ENCODE measurements around the gene RAF1.

- TF ChIP-seq, protein P1, sequence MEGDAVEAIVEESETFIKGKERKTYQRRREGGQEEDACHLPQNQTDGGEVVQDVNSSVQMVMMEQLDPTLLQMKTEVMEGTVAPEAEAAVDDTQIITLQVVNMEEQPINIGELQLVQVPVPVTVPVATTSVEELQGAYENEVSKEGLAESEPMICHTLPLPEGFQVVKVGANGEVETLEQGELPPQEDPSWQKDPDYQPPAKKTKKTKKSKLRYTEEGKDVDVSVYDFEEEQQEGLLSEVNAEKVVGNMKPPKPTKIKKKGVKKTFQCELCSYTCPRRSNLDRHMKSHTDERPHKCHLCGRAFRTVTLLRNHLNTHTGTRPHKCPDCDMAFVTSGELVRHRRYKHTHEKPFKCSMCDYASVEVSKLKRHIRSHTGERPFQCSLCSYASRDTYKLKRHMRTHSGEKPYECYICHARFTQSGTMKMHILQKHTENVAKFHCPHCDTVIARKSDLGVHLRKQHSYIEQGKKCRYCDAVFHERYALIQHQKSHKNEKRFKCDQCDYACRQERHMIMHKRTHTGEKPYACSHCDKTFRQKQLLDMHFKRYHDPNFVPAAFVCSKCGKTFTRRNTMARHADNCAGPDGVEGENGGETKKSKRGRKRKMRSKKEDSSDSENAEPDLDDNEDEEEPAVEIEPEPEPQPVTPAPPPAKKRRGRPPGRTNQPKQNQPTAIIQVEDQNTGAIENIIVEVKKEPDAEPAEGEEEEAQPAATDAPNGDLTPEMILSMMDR (IDR thresholded peaks at IDR 0.05; ENCODE audit: insufficient read depth, low read length, poor library complexity, severe bottlenecking), result no peak
- TF ChIP-seq EZH2phosphoT487 (conservative IDR thresholded peaks at IDR 0.05; ENCODE audit: low read length), result no peak
Measured at GRCh38 chr3:12545473-12545791, 118.5 kb downstream of the RAF1 start, which contains the start of gene MKRN2OS.

All from SU-DHL-6 (cell line).